IMR-90 (cell line): Measurements from ENCODE around the gene ADGRV1. TPM values are rescaled to one million over a fixed set of nuclear protein-coding genes. Genes with fewer than 3 reads are reported as not detected.

Source experiments
- ATAC-seq: fragments of 200-7000 bp; cut with Tn5 transposase; 2 replicates; pipeline ENCODE4 v1.9.1; 2020; ENCODE audit warnings: low read depth, mild to moderate bottlenecking, moderate library complexity
- BruUV-seq: library from RNA; stranded (reverse); fragments of 400-500 nt; replicated peaks from 2 replicates; lab custom pipeline; 2021; lab: Mats Ljungman, UMichigan
- CTCF ChIA-PET: fragments of 300-600 bp; formaldehyde crosslinking; extraction: SDS; loops from one replicate; lab custom pipeline; 2021; ENCODE audit warnings: antibody characterized with exemption; lab: Yijun Ruan, JAX
- POLR2A ChIA-PET: fragments of 300-600 bp; sonication (Branson Sonifier 250); formaldehyde crosslinking; loops from one replicate; lab custom pipeline; 2022; ENCODE audit warnings: antibody characterized with exemption; ENCODE audit not compliant: unreplicated experiment; lab: Charles Lee
- DNase-seq: peaks from one replicate; pipeline ENCODE4 v3.0.0; 2013
- H2AFZ ChIP-seq: replicated peaks from 2 replicates; pipeline ENCODE3; 2013; ENCODE audit warnings: low read length, mild to moderate bottlenecking; ENCODE audit not compliant: poor library complexity
- H2AK5ac ChIP-seq: 2 replicates; pipeline ENCODE4 v1.6.1; 2013; ENCODE audit warnings: low read depth, low read length, inconsistent platforms
- H2AK9ac ChIP-seq: replicated peaks from 2 replicates; pipeline ENCODE3; 2013; ENCODE audit warnings: mild to moderate bottlenecking, low read depth, low read length, moderate library complexity; ENCODE audit not compliant: poor library complexity
- H2BK120ac ChIP-seq: 2 replicates; pipeline ENCODE4 v1.6.1; 2013; ENCODE audit warnings: low read depth, low read length, inconsistent platforms
- H2BK15ac ChIP-seq: 3 replicates; pipeline ENCODE4 v1.6.1; 2013; ENCODE audit warnings: low read depth, low read length, inconsistent platforms
- H2BK20ac ChIP-seq: 2 replicates; pipeline ENCODE4 v1.6.1; 2013; ENCODE audit warnings: low read depth, mild to moderate bottlenecking, inconsistent platforms, low read length, moderate library complexity
- H2BK5ac ChIP-seq: 2 replicates; pipeline ENCODE4 v1.6.1; 2013; ENCODE audit warnings: mild to moderate bottlenecking, low read depth, low read length, inconsistent platforms; ENCODE audit not compliant: poor library complexity, severe bottlenecking
- H3K14ac ChIP-seq: replicated peaks from 2 replicates; pipeline ENCODE4 v1.6.1; 2013; ENCODE audit warnings: low read depth, low read length, inconsistent platforms
- H3K18ac ChIP-seq: 2 replicates; pipeline ENCODE4 v1.6.1; 2013; ENCODE audit warnings: low read depth, low read length, control low read depth
- H3K23ac ChIP-seq: 2 replicates; pipeline ENCODE4 v1.6.1; 2013; ENCODE audit warnings: low read depth, low read length, inconsistent platforms
- H3K27ac ChIP-seq: 2 replicates; pipeline ENCODE4 v1.5.1; 2013; ENCODE audit warnings: mild to moderate bottlenecking, control low read depth, low read length; ENCODE audit not compliant: insufficient read depth
- H3K27me3 ChIP-seq: 2 replicates; pipeline ENCODE4 v1.6.1; 2013; ENCODE audit warnings: low read length; ENCODE audit not compliant: control insufficient read depth, insufficient read depth
- H3K36me3 ChIP-seq: 2 replicates; pipeline ENCODE4 v1.6.1; 2013; ENCODE audit warnings: low read length, mixed read lengths; ENCODE audit not compliant: control insufficient read depth, insufficient read depth
- H3K4ac ChIP-seq: 2 replicates; pipeline ENCODE4 v1.6.1; 2013; ENCODE audit warnings: low read depth, low read length, inconsistent platforms
- H3K4me1 ChIP-seq: 2 replicates; pipeline ENCODE4 v1.6.1; 2013; ENCODE audit warnings: low read length, mixed read lengths; ENCODE audit not compliant: control insufficient read depth, insufficient read depth
- H3K4me2 ChIP-seq: 2 replicates; pipeline ENCODE4 v1.6.1; 2013; ENCODE audit warnings: low read depth, mild to moderate bottlenecking, control low read depth, low read length, moderate library complexity
- H3K4me3 ChIP-seq: 2 replicates; pipeline ENCODE4 v1.5.1; 2013; ENCODE audit warnings: low read depth, mild to moderate bottlenecking, control low read depth, low read length, moderate library complexity; ENCODE audit not compliant: insufficient read depth
- H3K56ac ChIP-seq: 2 replicates; pipeline ENCODE4 v1.6.1; 2013; ENCODE audit warnings: low read length, inconsistent platforms; ENCODE audit not compliant: insufficient read depth; ENCODE audit errors: extremely low read depth
- H3K79me1 ChIP-seq, 2 experiments: 2 replicates each; pipeline ENCODE4 v1.6.1; 2013; ENCODE audit warnings: low read length in 2 of 2, inconsistent platforms in 1 of 2, low read depth in 1 of 2
- H3K9ac ChIP-seq: 2 replicates; pipeline ENCODE4 v1.6.1; 2013; ENCODE audit warnings: low read depth, low read length, control low read depth
- H3K9me1 ChIP-seq: 2 replicates; pipeline ENCODE4 v1.6.1; 2013; ENCODE audit warnings: low read length, inconsistent platforms; ENCODE audit not compliant: insufficient read depth
- H3K9me3 ChIP-seq: 2 replicates; pipeline ENCODE4 v1.6.1; 2013; ENCODE audit warnings: low read length; ENCODE audit not compliant: control insufficient read depth, insufficient read depth
- H4K20me1 ChIP-seq: 2 replicates; pipeline ENCODE4 v1.6.1; 2013; ENCODE audit warnings: low read length, inconsistent platforms; ENCODE audit not compliant: insufficient read depth
- H4K5ac ChIP-seq: 2 replicates; pipeline ENCODE4 v1.6.1; 2013; ENCODE audit warnings: mild to moderate bottlenecking, low read depth, low read length, control low read depth
- H4K8ac ChIP-seq, 2 experiments: 2 replicates each; pipeline ENCODE4 v1.6.1; 2013; ENCODE audit warnings: low read depth in 2 of 2, low read length in 2 of 2, control low read depth in 1 of 2, inconsistent platforms in 1 of 2
- H4K91ac ChIP-seq: 2 replicates; pipeline ENCODE4 v1.6.1; 2013; ENCODE audit warnings: low read depth, low read length, inconsistent platforms; ENCODE audit not compliant: insufficient read depth
- BHLHE40 ChIP-seq: fragments of 150-350 bp; IDR thresholded peaks from 2 replicates; pipeline ENCODE4 v1.6.1; 2016; ENCODE audit warnings: mild to moderate bottlenecking, low read depth, low read length
- CEBPB ChIP-seq: IDR thresholded peaks from 2 replicates; pipeline ENCODE4 v1.6.1; 2012; ENCODE audit warnings: low read depth, low read length, improper control_type of control experiment
- CHD1 ChIP-seq: IDR thresholded peaks from 2 replicates; pipeline ENCODE4 v1.6.1; 2012; ENCODE audit warnings: low read depth, low read length, improper control_type of control experiment
- ELK1 ChIP-seq: fragments of 150-350 bp; IDR thresholded peaks from 2 replicates; pipeline ENCODE4 v1.6.1; 2016; ENCODE audit warnings: low read depth, mild to moderate bottlenecking, low read length, moderate library complexity, borderline replicate concordance
- FOS ChIP-seq: fragments of 150-350 bp; IDR thresholded peaks from 2 replicates; pipeline ENCODE4 v1.6.1; 2016; ENCODE audit warnings: low read depth, low read length
- MAFK ChIP-seq: IDR thresholded peaks from 2 replicates; pipeline ENCODE4 v1.6.1; 2012; ENCODE audit warnings: low read depth, low read length, improper control_type of control experiment
- MAZ ChIP-seq: IDR thresholded peaks from 2 replicates; pipeline ENCODE4 v1.6.1; 2012; ENCODE audit warnings: low read depth, mild to moderate bottlenecking, low read length, improper control_type of control experiment, moderate library complexity, borderline replicate concordance
- MXI1 ChIP-seq: IDR thresholded peaks from 2 replicates; pipeline ENCODE4 v1.6.1; 2012; ENCODE audit warnings: low read depth, mild to moderate bottlenecking, low read length, moderate library complexity, borderline replicate concordance
- NFE2L2 ChIP-seq: fragments of 150-350 bp; IDR thresholded peaks from 2 replicates; pipeline ENCODE4 v1.6.1; 2016; ENCODE audit warnings: low read depth, mild to moderate bottlenecking, low read length
- POLR2A ChIP-seq: IDR thresholded peaks from 2 replicates; pipeline ENCODE4 v1.6.1; 2012; ENCODE audit warnings: mild to moderate bottlenecking, low read depth, low read length
- RAD21 ChIP-seq: IDR thresholded peaks from 2 replicates; pipeline ENCODE4 v1.6.1; 2012; ENCODE audit warnings: low read length, improper control_type of control experiment
- RCOR1 ChIP-seq: IDR thresholded peaks from 2 replicates; pipeline ENCODE4 v1.6.1; 2012; ENCODE audit warnings: mild to moderate bottlenecking, low read length, improper control_type of control experiment; ENCODE audit not compliant: insufficient replicate concordance
- RFX5 ChIP-seq: IDR thresholded peaks from 2 replicates; pipeline ENCODE4 v1.8.0; 2012; ENCODE audit warnings: low read depth, mild to moderate bottlenecking, low read length, moderate library complexity
- SMC3 ChIP-seq: fragments of 150-350 bp; IDR thresholded peaks from 2 replicates; pipeline ENCODE4 v1.6.1; 2016; ENCODE audit warnings: low read depth, mild to moderate bottlenecking, antibody characterized with exemption, low read length, moderate library complexity
- USF2 ChIP-seq: fragments of 150-350 bp; IDR thresholded peaks from 2 replicates; pipeline ENCODE4 v1.6.1; 2017; ENCODE audit warnings: mild to moderate bottlenecking, antibody characterized with exemption, low read length, low read depth
- WGBS, 2 experiments: methylation state at CpG; one replicate each; pipeline versions ENCODE4 v1.1.5 to v1.1.7; 2013; ENCODE audit warnings: missing lambda C conversion rate in 2 of 2; ENCODE audit not compliant: insufficient read length in 1 of 2; ENCODE audit errors: extremely low coverage in 2 of 2; 5-methylcytosine and 5-hydroxymethylcytosine counted together
- dilution Hi-C: fragments of 300-500 bp; cut with HindIII; formaldehyde crosslinking; loops from one replicate; pipeline ENCODE4 v1.14.3; 2018; ENCODE audit warnings: low sequenced_read_pairs; ENCODE audit not compliant: unreplicated experiment
- in situ Hi-C: fragments of 300-500 bp; cut with MboI; formaldehyde crosslinking; loops from 3 replicates; pipeline ENCODE4 v1.14.3; 2019; ENCODE audit warnings: low sequenced_read_pairs, inconsistent platforms, mixed read lengths
- intact Hi-C: fragments of 100-400 bp; cut with micrococcal nuclease; formaldehyde crosslinking; loops from 2 replicates; pipeline ENCODE4 v1.10.0; 2022
- polyA plus RNA-seq, 3 experiments: library from polyadenylated mRNA; depleted of rRNA; stranded (reverse); fragments of >200 nt; gene quantifications; 2 replicates each; pipeline ENCODE4 v1.2.3, GENCODE V29; 2012; ENCODE audit warnings: low replicate concordance in 1 of 3
- total RNA-seq: library from RNA; depleted of rRNA; stranded (reverse); fragments of >200 nt; gene quantifications from 2 replicates; pipeline ENCODE4 v1.2.3, GENCODE V29; 2012
- TF ChIP-seq, protein P1 (sequence below): conservative IDR thresholded peaks from 2 replicates; pipeline ENCODE4 v1.5.1; 2012; ENCODE audit warnings: mild to moderate bottlenecking, low read depth, low read length, improper control_type of control experiment

ADGRV1 gene
- total and polyA plus RNA-seq, 2 of the 4 experiments (the other 2 are of a cell fraction) = under 0.01 TPM; not detected in 1

GRCh38 chr5:91018200-91018599 is 459.6 kb downstream of the ADGRV1 start:
- ATAC-seq (peak; percentile 66), DNase-seq (peak; percentile 27)
- WGBS, 2 experiments = no CpG with 5 or more reads among the region's 1 CpG
- BruUV-seq = no TSS peak
- no peak overlapping the region; the same call in 1 of the 2 replicates for H2AK5ac ChIP-seq
- H3K36me3 ChIP-seq = no peaks in the 10 kb centered on the region
- H3K4me2 ChIP-seq = no peak overlapping the region
- H3K18ac ChIP-seq = no peak overlapping the region
- no peaks in the 10 kb centered on the region for H3K79me1 ChIP-seq
- H3K27me3 ChIP-seq = no peaks in the 10 kb centered on the region
- in situ Hi-C loops = no loop called here
- no peak overlapping the region for H4K5ac ChIP-seq
- CTCF ChIA-PET = interaction anchor here (1.3 kb wide), 1 partner anchor 15 kb away, joined by 3 read pairs; no protein-coding TSS in a partner anchor
- H4K20me1 ChIP-seq = no peaks in the 10 kb centered on the region
- H3K23ac ChIP-seq = no peak overlapping the region
- no peak overlapping the region for H3K4ac ChIP-seq
- H3K14ac ChIP-seq = no peak overlapping the region
- H3K27ac ChIP-seq = no peak overlapping the region
- peak overlapping the region; percentile 1 for H2BK5ac ChIP-seq
- peak overlapping the region; percentile 69 for H2AK9ac ChIP-seq
- H3K9me1 ChIP-seq = peaks cover 3% of the 10 kb centered on the region; the same call in 1 of the 2 replicates
- dilution Hi-C loops = no loop called here
- H3K4me1 ChIP-seq = peaks cover 5% of the 10 kb centered on the region; the same call in 1 of the 2 replicates
- no peak overlapping the region for H4K8ac ChIP-seq
- H3K9me3 ChIP-seq = no peaks in the 10 kb centered on the region
- POLR2A ChIA-PET = no interaction called here
- H2BK20ac ChIP-seq = no peak overlapping the region
- intact Hi-C loops = no loop called here
- H3K9ac ChIP-seq = no peak overlapping the region
- TF ChIP-seq USF2 (no peak), FOS (no peak), CEBPB (no peak), BHLHE40 (no peak), POLR2A (no peak), MAFK (no peak), MAZ (no peak), MXI1 (no peak), RFX5 (no peak), RAD21 (no peak), ELK1 (no peak), SMC3 (no peak), NFE2L2 (no peak), CHD1 (no peak), RCOR1 (no peak)
- TF ChIP-seq, protein P1, sequence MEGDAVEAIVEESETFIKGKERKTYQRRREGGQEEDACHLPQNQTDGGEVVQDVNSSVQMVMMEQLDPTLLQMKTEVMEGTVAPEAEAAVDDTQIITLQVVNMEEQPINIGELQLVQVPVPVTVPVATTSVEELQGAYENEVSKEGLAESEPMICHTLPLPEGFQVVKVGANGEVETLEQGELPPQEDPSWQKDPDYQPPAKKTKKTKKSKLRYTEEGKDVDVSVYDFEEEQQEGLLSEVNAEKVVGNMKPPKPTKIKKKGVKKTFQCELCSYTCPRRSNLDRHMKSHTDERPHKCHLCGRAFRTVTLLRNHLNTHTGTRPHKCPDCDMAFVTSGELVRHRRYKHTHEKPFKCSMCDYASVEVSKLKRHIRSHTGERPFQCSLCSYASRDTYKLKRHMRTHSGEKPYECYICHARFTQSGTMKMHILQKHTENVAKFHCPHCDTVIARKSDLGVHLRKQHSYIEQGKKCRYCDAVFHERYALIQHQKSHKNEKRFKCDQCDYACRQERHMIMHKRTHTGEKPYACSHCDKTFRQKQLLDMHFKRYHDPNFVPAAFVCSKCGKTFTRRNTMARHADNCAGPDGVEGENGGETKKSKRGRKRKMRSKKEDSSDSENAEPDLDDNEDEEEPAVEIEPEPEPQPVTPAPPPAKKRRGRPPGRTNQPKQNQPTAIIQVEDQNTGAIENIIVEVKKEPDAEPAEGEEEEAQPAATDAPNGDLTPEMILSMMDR = no peak
- no peak overlapping the region for H3K56ac ChIP-seq
- H4K91ac ChIP-seq = no peak overlapping the region
- no peak overlapping the region for H2BK120ac ChIP-seq
- H2AFZ ChIP-seq = no peak overlapping the region
- H2BK15ac ChIP-seq = peak overlapping the region; percentile 14; the same call in 2 of the 3 replicates
- H3K4me3 ChIP-seq = no peak overlapping the region
